COR-L47 (cell line): ENCODE data around the gene SWI5.
"Not testable (repeated sequence)": the region's sequence is repeated elsewhere in the genome, so short reads cannot be mapped to it uniquely, and the experiment has no call there.

Experiments
- DNase-seq: peaks from one replicate; lab custom pipeline; 2025; lab: John Stamatoyannopoulos, UW

Gene SWI5

DNA sequence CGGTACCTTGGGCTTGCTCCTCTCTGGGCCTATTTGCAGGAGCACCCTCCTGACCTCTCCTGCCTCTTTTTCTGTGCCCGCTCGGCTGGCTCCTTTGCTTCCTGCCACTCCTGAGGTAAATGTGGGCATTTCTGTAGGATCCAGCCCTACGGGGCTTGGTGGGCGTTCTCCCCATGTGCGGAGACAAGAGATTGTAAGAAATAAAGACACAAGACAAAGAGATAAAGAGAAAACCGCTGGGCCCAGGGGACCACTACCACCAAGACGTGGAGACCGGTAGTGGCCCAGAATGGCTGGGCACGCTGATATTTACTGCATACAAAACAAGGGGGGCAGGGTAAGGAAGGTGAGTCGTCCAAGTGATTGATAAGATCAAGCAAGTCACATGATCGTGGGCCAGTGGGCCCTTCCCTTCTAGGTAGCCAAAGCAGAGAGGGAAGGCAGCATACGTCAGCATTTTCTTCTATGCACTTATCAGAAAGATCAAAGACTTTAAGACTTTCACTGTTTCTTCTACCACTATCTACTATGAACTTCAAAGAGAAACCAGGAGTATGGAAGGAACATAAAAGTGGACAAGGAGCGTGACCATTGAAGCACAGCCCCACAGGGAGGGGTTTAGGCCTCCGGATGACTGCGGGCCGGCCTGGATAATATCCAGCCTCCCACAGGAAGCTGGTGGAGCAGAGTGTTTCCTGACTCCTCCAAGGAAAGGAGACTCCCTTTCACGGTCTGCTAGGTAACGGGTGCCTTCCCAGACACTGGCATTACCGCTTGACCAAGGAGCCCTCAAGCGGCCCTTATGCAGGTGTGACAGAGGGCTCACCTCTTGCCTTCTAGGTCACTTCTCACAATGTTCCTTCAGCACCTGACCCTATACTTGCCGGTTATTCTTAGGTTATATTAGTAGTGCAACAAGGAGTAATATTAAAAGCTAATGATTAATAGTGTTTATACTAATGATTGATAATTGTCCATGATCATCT is 3.3 kb downstream of the SWI5 start:
- not testable (repeated sequence) for DNase-seq

DNA sequence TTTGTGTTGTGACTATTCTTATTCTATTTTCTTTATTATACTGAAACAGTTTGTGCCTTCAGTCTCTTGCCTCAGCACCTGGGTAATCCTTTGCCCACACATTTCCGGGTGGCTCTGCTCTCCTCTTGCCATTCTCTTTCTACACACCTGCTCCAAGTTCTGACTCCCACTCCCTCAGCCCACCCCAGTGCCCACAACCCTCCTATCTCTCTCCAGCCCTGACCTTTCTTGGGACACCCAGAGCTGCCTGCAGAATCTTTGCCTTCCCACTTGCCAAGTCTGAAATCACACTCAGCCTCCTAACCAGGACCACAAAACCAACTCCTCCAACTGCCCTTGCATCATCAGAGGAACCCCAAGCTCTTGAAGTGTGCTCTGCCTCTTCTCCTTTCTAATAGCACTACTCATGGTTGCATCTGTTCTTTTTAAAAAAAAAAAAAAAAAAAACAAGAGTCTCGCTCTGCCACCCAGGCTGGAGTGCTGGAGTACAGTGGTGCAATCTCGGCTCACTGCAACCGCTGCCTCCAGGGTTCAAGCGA is 4.1 kb downstream of the SWI5 start:
- no peak for DNase-seq

DNA sequence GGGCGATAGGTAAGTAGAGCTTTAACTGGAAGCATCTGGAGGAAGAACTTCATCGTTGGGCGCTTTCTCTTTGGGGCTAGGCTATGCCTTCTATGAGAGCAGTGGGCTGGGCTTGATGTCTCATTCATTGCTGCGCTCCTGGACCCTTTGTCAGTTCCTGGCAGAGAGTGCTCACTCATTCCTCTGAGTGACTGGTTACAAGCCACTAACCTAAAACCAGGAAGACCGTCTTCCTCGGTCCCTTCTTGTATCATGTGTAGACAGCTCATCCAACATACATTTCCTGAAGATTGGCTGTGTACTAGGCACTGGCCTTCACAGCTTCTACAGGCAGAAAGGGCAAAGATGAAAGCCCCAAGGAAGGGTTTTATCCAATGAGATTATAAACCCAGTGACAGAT is 6.4 kb downstream of the SWI5 start:
- DNase-seq: no peak

DNA sequence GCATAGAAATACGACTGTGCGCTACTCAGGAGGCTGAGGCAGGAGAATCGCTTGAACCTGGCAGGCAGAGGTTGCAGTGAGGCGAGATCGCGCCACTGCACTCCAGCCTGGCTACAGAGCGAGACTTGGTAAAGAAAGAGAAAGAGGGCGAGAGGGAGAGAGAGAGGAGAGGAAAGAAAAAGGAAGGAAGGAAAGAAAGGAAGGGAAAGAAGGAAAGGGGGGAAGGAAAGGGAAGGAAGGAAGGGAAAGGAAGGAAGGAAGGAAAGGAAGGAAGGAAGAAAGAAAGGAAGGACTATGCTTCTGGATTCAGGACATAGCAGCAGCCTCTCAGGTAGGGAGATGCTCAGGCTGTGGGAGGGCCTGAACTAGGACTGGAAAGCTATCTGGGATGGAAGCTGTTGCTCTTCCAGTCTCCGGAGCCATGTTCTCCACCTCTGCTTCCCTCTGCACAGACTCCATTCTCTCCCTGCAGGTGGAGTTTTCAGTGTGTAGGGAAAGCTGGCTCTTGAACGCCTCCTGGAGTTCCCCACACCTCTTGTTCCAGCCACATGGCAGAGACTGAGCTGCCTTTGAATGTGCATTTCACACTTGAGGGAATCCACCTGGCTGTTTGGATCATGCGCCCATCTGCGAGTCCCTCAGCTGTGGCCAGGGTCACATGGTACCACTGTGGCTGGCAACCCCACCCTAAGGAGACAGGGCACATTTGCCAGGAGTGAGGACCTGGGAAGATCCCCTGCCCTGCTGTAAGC is 9.1 kb downstream of the SWI5 start:
- DNase-seq: no peak

DNA sequence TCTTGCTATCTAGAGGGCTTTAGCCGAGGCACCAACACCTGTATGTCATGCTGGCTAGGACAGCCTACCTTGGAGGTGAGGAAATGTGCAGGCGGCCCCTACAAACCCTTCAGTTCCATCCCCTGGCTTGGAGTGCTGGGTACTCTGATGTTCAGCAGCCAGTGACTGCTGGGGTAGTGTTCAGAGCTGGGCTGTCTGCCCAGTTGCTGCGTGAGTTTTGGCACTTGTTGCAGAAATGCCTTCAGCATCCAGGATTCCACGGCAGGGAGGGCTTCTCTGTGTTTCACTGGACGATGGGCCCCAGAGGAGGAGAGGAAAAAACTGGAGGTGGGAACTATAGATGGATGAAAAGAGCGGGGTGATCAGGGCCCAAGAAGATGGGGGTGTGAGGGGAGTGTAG is 10.4 kb downstream of the SWI5 start:
- no peak for DNase-seq

DNA sequence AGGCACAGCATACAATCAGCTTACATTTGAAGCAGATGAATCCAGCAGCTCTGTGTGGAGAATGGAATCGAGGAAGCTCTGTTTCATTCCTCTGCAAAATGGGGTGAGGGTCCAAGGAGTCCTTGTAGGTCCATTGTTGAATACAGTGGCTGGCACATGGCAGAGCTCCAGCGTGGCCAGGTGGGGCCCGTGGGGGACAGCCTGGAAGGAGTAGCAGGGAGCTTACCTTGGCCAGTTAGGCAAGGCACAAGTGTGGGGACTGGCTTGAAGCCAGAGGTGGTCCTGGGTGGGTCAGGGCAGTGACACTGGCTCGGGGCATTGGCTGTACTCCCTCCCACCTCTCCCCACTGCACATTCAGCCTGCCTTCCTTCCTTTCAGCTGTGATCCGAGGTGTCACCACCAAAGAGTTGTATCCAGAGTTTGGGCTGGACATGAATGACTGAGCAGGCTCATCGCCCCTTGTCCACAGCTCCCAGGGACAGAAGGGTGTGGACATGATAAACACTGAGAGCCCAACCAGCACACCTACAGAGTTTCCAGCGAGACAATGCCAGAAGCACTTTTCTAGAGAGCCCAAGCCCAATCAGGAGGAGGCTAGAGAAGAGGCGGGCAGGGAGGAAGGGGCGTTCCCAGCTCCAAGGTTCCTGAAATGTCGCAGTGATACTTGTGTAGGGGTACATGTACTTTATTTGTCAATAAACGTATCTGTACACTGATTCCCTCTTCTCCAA is 12.4 kb downstream of the SWI5 start:
- no peak for DNase-seq

DNA sequence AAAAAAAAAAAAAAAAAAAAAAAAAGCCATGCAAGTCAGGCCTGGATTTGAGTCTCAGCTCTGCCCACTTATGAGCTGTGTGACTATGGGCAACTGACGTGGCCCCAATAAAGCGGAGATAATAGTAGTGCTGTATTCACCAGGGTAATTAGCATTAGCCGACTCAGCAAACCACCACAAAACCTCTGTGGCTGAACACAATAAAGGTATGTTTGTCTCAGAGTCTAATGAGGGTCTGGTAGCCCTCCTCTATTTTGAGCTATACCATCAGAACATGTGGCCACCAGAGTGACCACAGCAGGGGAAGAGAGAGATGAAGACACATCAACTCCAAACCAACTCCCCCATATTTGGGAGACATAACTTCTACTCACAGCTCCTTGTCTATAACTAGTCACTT is 15.9 kb downstream of the SWI5 start:
- no peak for DNase-seq

DNA sequence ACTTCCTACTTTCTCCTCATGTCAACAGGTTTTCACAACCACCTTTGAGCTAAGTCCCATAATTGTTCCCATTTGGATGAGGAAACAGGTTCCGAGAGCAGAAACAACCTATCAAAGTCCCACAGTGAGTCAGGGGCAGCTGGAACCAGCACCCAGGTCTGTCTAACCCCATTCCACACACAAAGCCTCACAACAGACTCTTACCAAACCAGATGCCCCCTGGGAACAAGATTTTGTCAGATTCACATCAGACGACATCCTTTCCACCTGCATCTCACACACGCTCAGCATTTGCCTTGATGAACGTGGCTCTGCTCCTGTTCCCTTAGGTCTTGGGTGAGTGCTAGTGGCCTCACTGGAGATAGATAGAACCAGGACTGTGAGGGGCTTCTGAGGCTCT is 17.0 kb downstream of the SWI5 start:
- DNase-seq: no peak

DNA sequence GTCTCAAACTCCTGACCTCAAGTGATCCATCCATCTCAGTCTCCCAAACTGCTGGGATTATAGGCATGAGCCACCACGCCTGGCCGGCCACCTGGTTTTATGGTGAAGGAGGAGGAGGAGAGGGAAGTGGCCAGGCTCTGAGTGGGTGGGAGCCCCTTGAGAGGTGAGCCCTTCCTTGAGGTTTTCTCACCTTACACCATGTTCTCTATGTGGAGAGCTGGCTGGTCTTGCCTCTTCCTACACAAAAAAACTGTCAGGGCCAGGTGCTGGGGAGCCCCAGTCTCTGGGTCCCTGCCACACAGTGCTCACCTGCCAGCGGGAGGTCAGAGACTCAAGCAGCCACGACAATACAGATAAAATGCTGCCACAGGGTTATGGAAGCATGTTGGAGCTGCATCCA is 18.1 kb downstream of the SWI5 start:
- no peak for DNase-seq

DNA sequence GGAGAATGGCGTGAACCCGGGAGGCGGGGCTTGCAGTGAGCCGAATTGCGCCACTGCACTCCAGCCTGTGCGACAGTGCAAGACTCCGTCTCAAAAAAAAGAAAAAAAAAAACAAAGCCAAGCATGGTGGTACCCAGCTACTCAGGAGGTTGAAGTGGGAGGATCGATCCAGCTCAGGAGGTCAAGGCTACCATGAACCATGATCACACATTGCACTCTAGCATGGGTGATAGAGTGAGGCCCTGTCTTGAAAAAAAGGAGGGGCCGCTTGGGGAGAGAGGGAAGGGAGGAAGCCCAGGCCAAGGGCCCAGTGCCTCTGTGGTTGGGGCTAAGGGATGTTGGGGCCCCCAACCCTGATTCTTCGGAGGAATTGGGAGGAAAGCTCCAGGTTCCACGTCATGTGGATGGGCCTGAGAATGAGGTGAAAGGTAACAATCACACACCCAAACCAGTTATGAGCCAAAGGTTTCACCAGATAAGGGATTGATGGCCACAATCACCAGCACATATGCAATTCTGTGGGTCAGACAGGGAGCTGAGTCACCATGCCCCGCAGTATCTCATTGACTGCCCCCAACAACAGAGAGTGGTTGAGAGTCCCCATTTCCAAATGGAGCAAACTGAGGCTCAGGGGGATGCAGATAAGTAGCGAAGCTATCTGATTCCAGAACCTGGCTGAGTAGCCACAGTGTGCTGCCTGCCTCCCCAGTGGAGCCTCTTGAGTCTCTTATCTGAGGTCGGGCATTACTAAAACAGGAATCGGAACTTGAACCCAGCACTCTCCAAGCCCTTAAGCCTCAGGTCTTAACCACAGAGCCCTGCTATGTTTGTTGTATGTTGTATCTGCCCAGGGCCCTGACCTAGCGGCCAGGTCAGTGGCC is 20.5 kb downstream of the SWI5 start:
- no peak for DNase-seq

DNA sequence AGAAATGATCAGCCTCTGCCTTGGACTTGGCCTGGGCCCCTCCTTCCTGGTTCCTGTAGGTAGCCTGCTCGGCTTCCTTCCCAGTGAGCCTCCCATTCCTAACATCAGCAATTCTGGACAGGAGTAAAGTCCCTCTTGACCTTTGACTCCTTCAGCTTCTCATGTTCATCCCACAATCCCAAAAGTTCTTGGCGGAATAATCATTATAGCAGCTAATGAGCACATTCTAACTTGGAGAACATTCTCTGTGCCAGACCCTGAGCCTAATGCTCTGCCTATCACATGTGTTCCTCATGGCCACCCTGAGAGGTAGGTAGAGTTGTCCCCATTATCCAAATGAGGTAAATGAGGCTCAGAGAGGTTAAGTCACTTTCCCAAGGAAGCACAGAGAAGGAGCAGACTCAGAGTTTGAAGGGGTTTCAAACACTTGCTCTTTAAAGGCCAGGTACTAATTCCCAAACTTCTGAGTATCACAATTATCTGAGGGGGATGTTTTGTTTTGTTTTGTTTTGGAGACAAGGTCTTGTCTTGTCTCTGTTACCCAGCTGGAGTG is 21.2 kb downstream of the SWI5 start:
- DNase-seq: no peak

DNA sequence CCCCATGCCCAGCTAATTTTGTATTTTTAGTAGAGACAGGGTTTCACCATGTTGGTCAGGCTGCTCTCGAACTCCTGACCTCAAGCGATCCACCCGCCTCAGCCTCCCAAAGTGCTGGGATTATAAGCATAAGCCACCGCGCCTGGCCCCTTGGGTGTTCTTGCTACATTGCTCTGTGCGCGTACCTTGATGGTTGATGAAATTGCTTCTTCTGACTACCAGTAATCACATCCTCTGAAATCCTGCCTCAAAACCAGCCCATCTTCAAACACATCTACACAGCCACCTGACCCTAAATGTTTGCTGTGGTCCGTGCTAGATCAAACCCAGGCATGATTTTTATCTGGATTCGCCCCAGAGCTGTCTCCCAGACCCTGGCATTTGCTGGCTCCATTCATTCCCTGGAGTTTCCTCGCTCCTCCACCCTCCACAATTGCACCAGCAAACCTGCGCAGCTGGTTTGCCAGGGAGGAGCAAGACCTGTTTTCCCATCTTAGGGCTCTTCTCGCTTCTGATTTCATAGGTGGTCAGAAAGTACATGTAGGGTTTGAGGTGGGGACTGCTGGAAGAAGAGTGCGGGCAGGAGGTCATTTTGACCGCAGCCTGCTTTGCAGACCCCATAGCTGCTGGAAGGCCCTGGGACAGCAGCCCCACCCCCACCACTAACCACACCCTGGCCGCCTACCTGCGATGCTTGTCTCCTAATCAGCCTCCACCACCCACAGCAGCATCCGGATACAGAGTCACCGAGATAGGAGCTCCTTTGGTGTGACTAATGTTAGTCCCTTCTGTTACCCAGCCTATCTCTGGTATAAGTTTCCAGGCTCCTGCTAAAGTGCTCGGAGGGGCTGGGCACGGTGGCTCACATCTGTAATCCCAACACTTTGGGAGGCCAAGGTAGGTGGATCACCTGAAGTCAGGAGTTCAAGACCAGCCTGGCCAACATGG is 22.7 kb downstream of the SWI5 start:
- DNase-seq: no peak

DNA sequence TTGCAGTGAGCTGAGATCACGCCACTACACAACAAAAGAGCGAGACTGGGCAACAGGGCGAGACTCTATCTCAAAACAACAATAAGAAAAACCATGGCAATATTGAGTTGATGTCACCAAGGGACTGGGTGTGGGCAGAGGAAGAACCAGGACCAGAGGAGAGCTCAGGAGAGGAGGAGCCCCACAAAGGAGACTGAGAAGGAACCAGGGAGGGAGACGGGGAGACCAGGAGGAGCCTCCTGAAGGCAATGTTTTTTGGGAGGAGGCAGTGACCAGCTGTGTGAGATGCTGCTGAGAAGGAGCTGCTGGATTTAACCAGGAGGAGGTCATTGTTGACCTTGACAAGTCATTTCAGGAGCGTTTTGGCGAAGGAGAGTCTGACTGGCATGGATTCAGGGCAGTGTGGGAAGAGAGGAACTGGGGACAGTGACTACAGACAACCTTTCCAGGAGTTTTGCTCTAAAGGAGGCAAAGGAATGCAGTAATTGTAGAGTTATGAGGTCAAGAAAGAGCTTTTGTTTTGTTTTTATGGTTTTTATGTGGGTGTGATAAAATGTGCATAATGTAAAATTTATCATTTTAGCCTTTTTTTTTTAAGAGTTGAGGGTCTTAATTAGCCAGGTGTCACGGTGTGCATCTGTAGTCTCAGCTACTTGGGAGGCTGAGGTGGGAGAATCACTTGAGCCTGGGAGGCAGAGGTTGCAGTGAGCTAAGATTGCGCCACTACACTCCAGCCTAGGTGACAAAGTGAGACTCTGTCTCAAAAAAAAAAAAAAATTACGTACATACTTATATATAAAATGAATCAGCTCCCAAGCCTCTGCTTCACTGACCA is 28.3 kb downstream of the SWI5 start:
- no peak for DNase-seq

DNA sequence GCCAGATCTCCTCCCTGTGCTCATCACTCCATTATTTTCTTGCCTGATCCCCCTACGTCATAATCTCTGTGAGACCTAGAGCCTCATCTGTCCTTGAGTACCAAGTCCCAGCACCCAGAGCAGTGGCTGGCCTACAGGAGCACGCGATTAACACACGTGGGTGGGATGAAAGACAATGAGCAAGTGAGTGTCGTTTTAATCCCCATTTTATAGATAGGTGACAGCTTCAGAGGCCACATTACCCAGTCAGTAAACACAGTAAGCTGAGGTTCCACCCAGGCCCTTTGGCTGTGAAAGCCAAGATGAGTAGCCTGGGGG is 28.9 kb downstream of the SWI5 start:
- DNase-seq: no peak

DNA sequence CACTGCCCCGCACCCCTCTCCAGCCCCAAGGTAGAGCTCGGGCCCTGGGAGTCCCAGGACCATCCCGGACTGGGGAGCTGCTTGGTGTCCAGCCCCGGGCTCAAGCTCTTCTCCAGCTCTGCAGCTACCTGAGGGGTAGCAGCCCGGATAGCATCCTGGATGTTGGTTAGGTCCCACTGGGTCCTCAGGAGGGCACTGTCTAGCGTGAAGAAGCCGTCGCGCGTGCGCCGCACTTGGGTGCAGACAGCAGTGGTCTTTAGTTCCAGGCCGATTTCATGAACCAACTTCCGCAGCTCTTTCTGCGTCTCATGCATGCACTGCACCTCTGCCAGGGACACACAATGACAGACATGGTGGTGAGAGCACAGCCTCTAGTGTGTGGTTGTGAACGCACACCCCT is 33.5 kb downstream of the SWI5 start:
- DNase-seq: no peak

DNA sequence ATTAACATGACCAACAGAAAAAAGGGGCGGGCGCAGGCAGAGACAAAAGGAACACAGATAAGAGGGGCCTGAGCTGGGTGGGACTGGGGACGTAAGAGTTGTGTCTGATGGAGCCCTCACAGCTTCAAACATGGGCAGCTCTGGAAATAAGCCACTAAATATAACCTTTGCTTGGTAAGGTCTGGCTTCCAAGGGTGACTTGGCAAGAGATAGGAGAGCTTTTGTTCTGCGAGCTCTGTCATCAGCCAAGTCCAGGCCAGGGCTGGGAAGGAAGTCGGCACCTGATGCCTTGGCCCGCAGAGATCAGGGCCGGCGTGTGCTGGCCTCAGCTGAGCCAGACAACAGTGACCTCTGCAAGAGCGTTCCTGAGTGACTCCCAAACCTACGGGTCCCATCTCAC is 34.4 kb downstream of the SWI5 start:
- no peak for DNase-seq

DNA sequence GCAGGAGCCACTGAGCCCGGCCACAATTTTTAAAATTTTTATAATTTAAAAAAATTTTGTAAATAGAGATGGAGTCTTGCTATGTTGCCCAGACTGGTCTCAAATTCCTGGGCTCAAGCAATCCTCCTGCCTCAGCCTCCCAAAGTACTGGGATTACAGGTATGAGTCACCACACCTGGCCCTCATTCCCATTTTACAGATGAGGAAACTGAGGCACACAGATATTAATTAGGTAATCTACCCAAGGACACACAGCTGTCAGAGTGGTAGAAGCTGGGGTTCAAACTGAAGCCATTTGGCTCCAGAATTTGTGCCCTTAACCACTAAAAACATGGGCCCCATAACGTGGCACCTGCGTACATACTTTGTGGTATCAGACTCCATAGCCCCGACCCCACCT is 38.6 kb downstream of the SWI5 start:
- DNase-seq: no peak

DNA sequence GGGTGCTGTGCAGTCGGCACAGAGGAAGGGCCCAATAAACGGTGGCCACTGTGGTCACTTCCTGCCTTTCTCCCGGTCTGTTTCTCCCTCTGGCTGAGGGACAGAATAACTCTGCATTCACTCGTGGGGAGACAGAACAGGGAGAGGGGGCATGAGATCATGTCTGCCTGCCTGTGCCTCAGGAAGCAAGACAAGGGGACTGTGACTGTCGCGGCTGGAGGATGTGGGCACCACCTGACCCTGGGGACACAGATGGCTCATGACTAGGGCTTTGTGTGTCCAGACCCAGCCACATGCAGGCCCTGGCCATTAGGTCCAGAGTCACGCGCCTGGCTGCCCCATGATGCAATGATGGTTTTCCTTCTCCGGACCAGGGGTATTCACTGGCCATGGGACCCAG is 40.3 kb downstream of the SWI5 start:
- DNase-seq: no peak

DNA sequence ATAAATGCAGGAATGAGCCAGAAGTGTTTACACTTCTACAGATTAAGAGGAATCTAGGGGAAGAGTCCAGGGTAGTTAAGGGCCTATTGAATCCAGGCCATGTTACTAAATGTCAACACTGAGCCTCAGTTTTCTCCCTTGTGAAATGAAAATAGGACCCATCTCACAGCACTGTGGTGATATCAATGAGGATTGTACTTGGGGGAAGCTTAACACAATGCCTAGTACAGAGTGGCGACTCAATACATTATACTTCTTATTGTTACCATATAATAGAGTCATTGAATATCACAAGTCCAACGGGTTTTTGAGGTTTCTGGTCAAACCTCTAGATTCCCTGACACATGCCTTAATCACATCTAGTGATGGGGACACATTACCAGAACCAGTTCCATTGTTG is 41.6 kb downstream of the SWI5 start:
- DNase-seq: no peak
